HG03103 (cell line): Measurements from ENCODE around the gene POGLUT2.

Experiments
- ATAC-seq: cut with Tn5 transposase; IDR thresholded peaks from one replicate; pipeline ENCODE4 v1.9.1; 2021; ENCODE audit warnings: low read depth; ENCODE audit not compliant: unreplicated experiment

The POGLUT2 gene

DNA sequence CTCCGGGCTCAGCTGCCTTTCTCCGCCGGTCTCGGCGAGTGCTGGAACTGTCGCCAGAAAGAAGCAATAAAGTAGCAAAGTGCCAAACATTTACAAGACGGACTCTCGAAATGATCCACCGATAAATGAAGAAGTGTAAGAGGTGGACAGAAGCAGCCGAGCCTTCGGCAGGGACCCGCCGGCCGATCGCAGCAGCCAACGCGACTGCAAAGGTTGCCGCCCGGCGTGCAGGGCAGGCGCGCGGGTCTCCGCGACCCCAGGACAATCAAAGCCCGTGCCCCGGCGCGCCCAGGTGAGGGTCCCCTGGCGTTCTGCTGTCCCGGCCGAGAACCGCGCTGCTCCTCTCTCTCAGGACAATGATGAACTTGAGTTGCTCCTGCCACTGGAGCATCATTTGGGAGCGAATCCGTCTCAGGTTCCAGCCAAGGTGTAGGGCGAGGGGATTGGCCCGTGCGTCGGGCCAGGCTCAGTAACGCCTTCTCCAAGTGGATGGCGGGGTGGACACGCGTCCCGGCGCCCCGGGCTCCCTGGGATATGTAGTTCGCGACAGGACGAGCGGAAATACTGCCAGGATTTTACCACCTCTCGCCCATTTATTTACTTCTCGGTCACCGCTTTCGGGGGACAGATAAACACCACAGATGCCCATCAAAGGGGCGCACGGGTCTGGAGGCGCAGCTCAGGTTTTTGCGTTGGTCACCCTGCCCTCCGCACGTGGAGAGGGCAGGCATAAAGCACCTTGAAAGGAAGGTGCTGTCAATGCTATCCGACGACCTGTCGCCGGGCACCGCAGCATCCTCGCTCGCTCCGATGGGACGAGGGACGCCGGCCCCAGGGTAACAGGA, at the start of gene POGLUT2, which contains the start of gene BIVM:
POGLUT2 (minus strand) TSS at position 396 of the 845 bp plus-strand sequence; CDS start at position 90, 306 bp downstream.
BIVM (plus strand) TSS at position 539 of the 845 bp plus-strand sequence. CDS start 8,149 bp downstream, outside the sequence.
- peak; percentile 80 for ATAC-seq

DNA sequence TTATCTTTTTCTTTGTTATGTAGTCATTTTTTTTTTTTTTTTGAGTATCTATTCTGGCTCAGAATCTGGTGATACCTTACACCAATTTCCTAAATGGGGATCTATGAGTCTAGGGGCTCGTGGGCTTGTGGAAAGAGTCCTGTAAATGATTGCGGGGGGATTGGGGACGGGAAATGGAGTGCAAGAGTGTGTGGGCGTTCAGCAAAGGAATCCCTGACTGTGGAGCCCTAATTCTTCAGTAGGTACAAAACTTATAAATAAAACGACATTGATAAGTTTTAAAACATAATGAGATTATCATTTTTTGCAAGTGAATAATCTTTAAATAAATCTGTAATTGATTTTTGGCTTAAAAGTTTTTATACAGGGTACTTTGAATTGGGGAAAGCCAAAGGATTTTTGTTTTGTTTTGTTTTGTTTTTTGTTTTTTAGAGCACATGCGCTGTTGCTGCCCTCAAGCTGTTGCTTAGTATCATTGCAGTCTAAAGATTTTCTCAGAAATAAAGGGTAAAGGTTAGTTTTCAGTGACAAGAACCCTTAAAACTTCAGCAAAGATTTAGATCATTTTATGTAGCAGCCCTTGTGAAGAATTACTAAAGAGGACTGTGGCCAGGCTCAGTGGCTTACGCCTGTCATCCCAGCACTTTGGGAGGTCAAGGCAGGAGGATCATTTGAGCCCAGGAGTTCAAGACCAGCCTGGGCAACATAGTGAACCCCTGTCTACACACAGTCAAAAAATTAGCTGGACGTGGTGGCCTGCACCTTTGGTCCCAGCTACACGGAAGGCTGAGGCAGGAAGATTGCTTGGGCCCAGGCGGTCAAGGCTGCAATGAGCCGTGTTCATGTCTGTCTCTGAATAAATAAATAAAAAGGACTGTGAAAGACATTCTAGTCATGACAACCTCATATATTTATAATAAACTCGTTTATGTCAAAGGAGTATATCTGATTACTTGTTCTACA, 48.8 kb upstream of the POGLUT2 start:
- ATAC-seq = peak; percentile 20

DNA sequence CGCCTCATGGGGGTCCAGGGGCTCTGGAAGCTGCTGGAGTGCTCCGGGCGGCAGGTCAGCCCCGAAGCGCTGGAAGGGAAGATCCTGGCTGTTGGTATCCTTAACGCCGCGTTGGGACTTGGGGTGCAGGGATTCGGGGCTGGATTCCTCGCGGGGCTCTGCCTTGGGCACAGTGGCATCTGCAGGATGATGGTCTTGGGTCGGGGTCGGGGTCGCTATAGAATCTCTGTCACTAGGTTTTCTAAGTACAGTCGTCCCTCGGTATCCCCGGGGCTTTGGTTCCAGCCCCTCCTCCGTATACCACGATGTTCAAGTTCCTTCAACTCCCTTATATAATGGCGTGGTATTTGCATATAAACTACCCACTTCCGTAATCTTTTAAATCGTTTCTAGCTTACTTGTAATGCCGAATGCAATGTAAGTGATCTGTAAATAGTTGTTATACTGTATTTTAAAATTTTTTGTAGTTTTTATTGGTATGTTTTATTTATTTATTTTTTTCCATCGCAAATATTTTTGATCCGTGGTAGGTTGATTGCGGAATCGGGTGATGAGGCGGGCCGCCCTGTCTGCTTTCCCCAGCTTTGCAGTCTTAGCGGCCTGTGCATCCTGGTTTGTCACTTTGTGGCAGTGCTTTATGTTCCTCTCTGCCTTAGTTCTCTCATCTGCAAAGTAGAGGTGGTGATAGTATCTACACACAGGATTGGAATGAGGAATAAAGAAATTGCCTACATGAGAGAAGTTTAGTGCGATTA, 47.7 kb upstream of the POGLUT2 start:
- ATAC-seq = peak; percentile 34

DNA sequence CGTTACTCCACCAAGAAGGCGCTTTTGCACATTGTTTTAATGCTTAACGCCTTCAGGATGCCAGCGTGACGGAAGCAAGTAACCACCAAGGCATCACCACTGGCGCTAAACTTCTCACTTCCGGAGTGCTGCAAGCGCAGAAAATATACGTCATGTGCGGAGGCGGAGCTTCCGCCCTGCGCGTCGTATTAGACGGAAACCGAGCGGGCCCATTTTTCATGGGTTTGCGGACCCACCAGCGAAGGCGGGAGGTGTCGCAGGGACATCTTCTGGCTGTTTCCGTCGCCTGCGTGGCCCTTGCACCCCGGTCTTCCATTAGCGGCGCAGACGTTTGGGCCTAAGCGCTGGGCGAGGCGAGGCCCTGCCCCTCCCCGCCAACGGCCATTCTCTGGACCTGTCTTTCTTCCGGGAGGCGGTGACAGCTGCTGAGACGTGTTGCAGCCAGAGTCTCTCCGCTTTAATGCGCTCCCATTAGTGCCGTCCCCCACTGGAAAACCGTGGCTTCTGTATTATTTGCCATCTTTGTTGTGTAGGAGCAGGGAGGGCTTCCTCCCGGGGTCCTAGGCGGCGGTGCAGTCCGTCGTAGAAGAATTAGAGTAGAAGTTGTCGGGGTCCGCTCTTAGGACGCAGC, 47.0 kb upstream of the POGLUT2 start, which contains the start of gene ERCC5:
ERCC5 (plus strand) TSS at position 403 of the 631 bp plus-strand sequence. CDS start 235 bp downstream, outside the sequence.
- peak; percentile 75 for ATAC-seq

DNA sequence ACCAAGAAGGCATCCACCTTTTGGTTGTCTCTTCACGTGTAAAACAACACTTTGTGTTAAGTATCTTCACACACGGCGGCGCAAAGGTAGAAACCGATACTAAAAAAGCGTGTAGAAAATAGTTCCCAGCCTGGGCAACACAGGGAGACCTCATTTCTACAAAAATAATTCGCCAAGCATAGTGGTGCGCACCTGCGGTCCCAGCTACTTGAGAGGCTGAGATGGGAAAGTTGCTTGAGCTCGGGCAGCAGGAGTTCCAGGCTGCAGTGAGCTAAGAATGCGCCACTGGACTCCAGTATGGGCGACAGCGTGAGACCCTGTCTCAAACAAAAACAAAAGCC, 46.5 kb upstream of the POGLUT2 start:
- ATAC-seq = peak; percentile 1

DNA sequence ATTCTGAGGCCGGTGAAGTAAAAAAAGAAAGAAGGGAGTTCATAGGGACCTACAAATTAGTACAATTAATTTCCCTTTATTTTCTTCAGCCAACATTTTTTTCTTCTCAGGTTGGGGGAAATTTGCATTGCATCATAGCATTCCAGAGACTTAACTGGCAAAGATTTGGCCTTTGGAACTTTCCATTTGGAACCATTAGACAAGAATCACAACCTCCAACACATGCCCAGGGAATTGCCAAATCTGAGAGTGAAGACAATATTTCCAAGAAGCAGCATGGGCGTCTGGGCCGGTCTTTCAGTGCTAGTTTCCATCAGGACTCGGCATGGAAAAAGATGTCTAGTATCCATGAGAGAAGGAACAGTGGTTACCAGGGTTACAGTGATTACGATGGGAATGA, 40.7 kb upstream of the POGLUT2 start:
- no peak for ATAC-seq

DNA sequence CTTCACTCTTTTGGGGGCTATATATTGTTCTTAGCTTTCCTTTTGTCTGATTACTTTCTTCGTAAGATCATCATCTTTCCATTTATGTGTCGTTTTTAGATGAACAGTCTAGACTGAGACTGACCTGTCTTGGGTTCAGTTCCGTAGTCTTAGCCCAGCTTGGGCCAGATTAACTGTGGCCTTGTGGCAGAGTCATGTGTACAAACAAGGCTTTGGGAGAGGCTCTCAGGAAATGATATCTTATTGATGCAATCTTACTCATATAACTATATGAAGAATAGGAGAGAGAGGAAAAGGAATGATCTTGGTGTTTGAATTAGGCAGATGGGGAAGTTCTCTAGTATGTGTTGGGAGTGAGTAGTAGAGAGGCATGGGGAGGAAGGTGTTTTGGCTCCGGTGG, 40.2 kb upstream of the POGLUT2 start:
- no peak for ATAC-seq

DNA sequence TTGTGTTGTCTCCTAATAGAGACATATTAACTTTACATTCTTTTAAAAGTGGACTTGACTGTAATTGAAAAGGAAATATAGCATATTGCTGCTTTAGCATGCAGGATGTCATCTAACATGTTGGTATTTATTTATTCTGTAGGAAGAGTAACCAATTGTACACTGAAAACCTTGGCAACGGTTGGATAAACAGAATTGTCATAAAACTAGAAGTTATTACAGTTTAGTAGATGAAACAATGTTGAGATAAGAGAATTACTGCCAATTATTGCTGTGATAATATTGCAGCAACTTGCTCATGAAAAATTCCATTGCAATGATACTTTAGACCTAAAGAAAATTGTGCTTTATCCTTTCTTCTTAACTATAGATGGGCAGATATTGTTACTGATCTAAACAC, 39.5 kb upstream of the POGLUT2 start:
- no peak for ATAC-seq

DNA sequence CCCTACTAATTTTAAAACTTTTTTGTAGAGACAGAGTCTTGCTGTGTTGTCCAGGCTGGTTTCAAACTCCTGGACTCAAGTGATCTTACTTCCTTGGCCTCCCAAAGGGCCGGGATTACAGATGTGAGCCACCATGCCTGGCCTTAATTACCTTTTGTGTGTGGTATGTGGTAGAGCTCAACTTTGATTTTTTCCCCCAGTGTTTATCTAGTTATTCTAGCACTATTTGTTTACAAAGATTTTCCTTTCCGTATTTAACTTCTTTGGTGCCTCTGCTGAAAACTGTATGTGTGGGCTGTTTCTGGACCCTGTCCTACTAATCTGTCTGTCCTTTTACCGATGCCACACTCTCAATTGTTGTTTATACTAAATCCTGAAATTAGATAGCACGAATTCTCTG, 37.7 kb upstream of the POGLUT2 start:
- no peak for ATAC-seq

DNA sequence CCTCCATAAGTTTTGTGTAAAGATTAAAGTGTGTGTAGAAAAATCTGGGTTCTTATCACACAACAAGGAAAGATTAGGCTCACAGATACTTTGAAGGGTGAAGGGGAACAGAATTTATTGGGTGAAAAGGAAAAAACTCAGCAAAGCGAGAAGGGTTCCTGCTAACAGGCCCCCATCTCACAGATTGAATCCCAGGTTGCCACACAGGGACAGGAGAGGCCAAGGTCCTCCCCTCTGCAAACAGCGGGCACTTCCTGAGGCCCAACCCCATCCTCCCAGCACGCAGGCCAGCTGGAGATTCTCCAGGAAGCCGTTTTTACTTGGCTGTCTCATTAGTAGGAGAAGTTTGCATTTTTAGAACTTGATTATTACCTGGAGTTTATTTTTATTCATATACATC, 31.9 kb upstream of the POGLUT2 start:
- no peak for ATAC-seq

DNA sequence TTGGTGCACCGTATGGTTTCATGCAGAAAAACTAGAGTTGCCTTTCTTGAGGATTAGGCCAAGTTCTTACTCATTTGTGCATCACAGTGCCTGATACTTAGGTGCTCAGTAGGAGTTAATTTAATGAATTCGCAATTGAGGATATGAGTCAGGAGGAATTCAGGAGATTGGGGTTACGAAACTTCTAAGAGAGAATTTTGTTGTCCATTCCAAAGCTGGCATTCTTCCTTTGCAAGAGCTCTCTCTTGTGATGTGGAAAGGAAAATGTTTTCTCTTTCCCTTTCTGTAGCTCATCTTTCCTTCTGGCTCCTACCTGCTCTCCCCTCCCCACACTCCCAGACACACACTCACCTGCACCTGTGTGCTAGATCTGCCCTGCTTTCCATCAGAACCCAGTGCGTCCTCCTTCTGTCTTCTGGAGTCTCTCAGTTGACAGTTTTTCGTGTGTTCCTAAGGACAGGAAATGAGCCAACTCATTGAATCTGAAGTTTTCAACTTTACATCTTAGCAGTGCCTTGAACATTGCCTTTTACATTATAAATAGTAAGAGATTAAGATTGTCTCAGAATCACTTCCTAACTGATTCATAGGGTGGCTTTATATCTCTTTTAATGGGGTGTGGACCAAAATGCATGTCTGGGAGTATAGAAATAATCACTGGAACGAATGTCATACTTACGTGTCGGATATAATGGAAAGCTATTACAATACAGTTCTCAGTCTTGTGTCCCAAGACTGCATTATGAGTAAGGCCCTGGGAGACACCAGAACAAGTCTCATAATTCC, 27.3 kb upstream of the POGLUT2 start:
- ATAC-seq = no peak

DNA sequence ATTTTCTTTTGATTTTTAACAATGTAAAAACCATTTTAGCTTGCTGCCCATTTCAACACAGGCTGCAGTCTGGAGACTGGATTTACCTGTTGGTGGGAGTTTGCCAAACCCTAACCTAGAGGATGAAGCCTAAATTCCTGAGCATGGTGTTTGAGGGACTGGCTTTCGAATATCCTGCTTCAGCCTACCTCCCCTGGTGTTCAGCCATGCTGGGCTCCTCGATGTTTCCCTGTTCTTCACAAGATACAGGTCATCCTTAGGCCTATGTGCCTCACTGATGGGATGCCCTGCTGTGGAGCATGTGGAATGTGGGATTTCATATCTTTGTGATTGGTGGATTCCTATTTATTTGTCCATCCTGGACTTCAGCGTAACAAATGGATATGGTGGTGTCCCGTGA, 26.6 kb upstream of the POGLUT2 start:
- no peak for ATAC-seq

DNA sequence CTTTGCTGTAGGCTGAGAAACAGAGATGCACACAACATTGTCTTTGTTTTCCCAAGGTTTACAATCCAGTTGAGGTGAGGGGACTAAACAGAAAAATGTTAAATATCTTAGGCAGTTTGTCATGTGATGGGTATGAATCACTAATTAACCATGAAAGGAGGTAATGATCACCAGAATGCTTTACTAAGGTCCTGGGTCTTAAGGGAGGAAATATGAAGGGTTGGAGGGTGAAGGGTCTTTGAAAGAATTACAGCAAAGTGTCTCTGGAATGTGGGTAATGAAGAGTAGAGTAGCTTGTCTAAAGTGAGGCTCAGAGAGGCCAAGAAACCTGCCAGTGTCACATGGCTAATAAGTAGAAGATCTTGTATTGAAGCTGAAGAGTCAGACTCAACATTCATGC, 19.1 kb upstream of the POGLUT2 start:
- no peak for ATAC-seq

DNA sequence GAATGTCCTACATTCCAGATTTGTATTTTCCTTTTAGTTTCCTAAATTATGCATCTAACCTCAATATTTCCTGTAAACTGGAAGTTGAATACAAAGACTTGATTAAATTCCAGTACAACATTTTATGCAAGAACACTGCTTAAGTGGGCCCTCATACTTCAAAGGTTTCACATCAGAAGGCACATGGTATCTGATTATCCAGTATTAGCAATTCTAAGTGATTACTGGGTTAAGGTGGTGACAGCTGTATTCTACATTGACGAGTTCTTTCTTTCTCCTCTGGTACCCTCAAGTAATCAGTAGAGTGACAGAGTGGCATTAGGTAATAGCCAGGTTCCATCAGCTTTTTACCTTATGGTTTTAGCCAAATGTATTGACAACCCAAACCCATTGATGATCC, 18.5 kb upstream of the POGLUT2 start:
- no peak for ATAC-seq

DNA sequence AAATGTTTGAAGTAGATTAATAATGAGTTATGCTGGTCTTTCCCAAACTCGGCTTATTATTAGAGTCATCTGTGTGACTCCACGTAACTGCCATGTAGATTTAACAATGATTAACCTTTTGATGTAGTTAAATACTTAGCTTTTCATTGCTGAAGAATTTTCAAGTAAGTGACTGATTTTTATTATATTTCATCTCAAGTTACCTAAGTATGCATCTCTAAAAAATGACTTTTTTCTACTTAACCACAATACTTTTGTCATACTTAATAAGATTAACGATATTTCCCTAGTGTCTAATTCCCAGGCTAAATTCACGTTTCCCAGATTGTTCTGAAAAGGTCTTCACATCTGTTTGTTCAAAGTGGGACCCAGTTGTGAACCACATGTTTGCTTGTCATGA, 17.9 kb upstream of the POGLUT2 start:
- ATAC-seq = no peak

DNA sequence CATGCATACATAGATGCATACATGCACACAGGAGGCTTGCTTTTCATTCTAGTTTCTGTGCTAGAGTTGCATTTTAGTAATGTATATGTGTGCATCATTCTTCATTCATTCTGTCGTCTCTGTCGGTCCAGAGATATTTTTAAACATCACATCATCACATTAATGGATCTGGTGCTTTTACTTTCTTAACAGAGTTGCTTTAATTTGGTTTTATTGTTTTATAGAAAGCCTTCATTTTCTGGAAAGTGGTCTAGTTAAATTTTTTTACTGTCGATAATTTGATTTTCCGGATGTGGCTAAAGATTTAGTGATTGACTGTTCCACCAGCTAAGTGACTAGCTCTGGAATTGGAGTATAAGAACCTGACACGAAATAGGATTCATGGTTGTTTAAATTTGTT, 17.0 kb upstream of the POGLUT2 start:
- no peak for ATAC-seq

DNA sequence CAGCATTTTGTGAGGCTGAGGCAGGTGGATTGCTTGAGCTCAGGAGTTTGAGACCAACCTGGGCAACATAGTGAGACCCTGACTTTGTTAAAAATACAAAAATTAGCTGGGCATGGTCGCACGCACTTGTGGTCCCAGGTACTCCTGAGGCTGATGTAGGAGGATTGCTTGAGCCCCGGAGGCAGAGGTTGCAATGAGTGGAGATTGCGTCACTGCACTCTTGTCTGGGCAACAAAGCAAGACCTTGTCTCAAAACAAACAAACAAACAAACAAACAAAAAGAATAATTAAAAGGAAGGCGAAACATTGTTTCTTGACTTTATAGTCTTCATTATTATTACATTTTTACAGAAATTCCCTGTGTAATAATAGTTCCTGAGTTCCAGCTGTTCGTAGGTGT, 16.0 kb upstream of the POGLUT2 start:
- ATAC-seq = no peak

DNA sequence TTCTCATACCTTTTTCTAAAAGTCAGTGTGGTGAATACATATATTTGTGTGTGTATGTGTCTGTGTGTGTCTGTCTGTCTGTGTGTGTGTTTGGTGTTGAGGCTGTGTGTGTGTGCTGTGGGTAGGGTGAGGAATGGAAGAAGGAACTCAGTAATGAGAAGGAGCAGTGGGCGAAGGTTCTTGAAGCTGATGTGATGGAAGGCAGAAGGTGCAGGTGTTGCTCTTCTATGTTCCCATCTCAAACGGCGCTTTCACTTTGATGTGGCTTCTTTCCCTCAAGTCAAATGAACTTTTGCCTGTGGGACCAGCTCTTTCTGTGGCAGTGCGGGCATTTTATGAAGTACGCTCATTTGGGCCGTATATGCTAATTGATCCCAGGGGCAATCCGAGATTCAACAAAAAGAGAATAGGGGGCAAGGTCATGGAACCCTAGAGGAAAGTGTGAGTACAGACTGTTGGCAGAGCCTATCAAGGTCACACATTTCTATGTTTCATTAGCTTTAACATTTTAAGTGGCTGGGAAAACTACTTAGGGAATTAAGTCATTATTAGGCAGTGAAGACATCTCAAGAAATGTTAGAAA, 15.3 kb upstream of the POGLUT2 start:
- no peak for ATAC-seq
